ENCODE measurements around the gene RFC3.

The RFC3 gene

GRCh38 chr13:33789066-33789606 lies 28.8 kb upstream of the RFC3 start:
- Histone ChIP-seq H3K4me3 (replicated peaks; ENCODE audit: insufficient read depth, low read length) (no peak overlapping the region), H3K27me3 (ENCODE audit: insufficient read depth, poor library complexity, severe bottlenecking) (no peaks in the 10 kb centered on the region), H3K27ac (replicated peaks) (no peak overlapping the region)
- TF ChIP-seq REST (IDR thresholded peaks at IDR 0.05; ENCODE audit: insufficient replicate concordance, low read depth) (no peak), SPI1 (IDR thresholded peaks at IDR 0.05; ENCODE audit: borderline replicate concordance, low read depth) (no peak), POLR2AphosphoS5 (IDR thresholded peaks at IDR 0.05; ENCODE audit: low read depth) (no peak), GABPA (IDR thresholded peaks at IDR 0.05; ENCODE audit: low read depth) (no peak)
- no peak for DNase-seq (ENCODE audit: low read depth in 1 of 2, low spot score in 1 of 2)

- no peak for DNase-seq (ENCODE audit: low read depth in 1 of 2, low spot score in 1 of 2)
- no peak overlapping the region for H3K27ac ChIP-seq (replicated peaks)
- H3K27me3 ChIP-seq (ENCODE audit: insufficient read depth, poor library complexity, severe bottlenecking) = no peaks in the 10 kb centered on the region
- H3K4me3 ChIP-seq (replicated peaks; ENCODE audit: insufficient read depth, low read length) = no peak overlapping the region
- no peak for TF ChIP-seq SPI1 (IDR thresholded peaks at IDR 0.05; ENCODE audit: borderline replicate concordance, low read depth)
- no peak for TF ChIP-seq GABPA (IDR thresholded peaks at IDR 0.05; ENCODE audit: low read depth)
- TF ChIP-seq REST (IDR thresholded peaks at IDR 0.05; ENCODE audit: insufficient replicate concordance, low read depth) = no peak
- TF ChIP-seq CTCF (IDR thresholded peaks at IDR 0.05; ENCODE audit: insufficient read depth, low read length) = no peak
- TF ChIP-seq POLR2AphosphoS5 (IDR thresholded peaks at IDR 0.05; ENCODE audit: low read depth) = no peak
These were observed 28.2 kb upstream of the RFC3 start for GRCh38 chr13:33789739-33790138.

- H3K27me3 ChIP-seq (ENCODE audit: insufficient read depth, poor library complexity, severe bottlenecking) = no peaks in the 10 kb centered on the region
- DNase-seq (ENCODE audit: low read depth in 1 of 2, low spot score in 1 of 2) = no peak
- TF ChIP-seq SPI1 (IDR thresholded peaks at IDR 0.05; ENCODE audit: borderline replicate concordance, low read depth) = no peak
- no peak for TF ChIP-seq POLR2AphosphoS5 (IDR thresholded peaks at IDR 0.05; ENCODE audit: low read depth)
- no peak for TF ChIP-seq REST (IDR thresholded peaks at IDR 0.05; ENCODE audit: insufficient replicate concordance, low read depth)
- no peak for TF ChIP-seq CTCF (IDR thresholded peaks at IDR 0.05; ENCODE audit: insufficient read depth, low read length)
- no peak for TF ChIP-seq GABPA (IDR thresholded peaks at IDR 0.05; ENCODE audit: low read depth)
- no peak overlapping the region for H3K27ac ChIP-seq (replicated peaks)
- no peak overlapping the region for H3K4me3 ChIP-seq (replicated peaks; ENCODE audit: insufficient read depth, low read length)
These were observed 24.2 kb upstream of the RFC3 start for GRCh38 chr13:33793726-33794125.
